H9 (cell line): ENCODE data around the gene MEIS3. TPM values are rescaled to one million over a fixed set of nuclear protein-coding genes. Genes with fewer than 3 reads are reported as not detected.

ENCODE experiments used
- DNase-seq: peaks from one replicate; pipeline ENCODE4 v3.0.0-alpha.2; 2017
- H2AFZ ChIP-seq: one replicate; pipeline ENCODE4 v1.6.1; 2013; ENCODE audit warnings: mild to moderate bottlenecking, low read length, control low read depth, moderate library complexity
- H2AK5ac ChIP-seq: 2 replicates; pipeline ENCODE4 v1.6.1; 2013; ENCODE audit warnings: low read length, control low read depth, mixed read lengths; ENCODE audit not compliant: insufficient read length
- H2BK120ac ChIP-seq: one replicate; pipeline ENCODE4 v1.6.1; 2013; ENCODE audit warnings: low read depth, mild to moderate bottlenecking, low read length, control low read depth, inconsistent platforms; ENCODE audit not compliant: poor library complexity, severe bottlenecking
- H2BK12ac ChIP-seq: 2 replicates; pipeline ENCODE4 v1.6.1; 2013; ENCODE audit warnings: low read length, control low read depth, mixed read lengths, low read depth; ENCODE audit not compliant: insufficient read length
- H2BK15ac ChIP-seq: 2 replicates; pipeline ENCODE4 v1.6.1; 2013; ENCODE audit warnings: low read depth, low read length, control low read depth
- H2BK20ac ChIP-seq: one replicate; pipeline ENCODE4 v1.6.1; 2013; ENCODE audit warnings: low read depth, mild to moderate bottlenecking, low read length, control low read depth, inconsistent platforms; ENCODE audit not compliant: poor library complexity, severe bottlenecking
- H2BK5ac ChIP-seq: 2 replicates; pipeline ENCODE4 v1.6.1; 2013; ENCODE audit warnings: low read length, control low read depth, mixed read lengths; ENCODE audit not compliant: insufficient read length
- H3K14ac ChIP-seq: 2 replicates; pipeline ENCODE4 v1.6.1; 2013; ENCODE audit warnings: low read length, control low read depth; ENCODE audit not compliant: insufficient read depth
- H3K18ac ChIP-seq: 2 replicates; pipeline ENCODE4 v1.6.1; 2013; ENCODE audit warnings: low read depth, mild to moderate bottlenecking, mixed read lengths, low read length, control low read depth; ENCODE audit not compliant: insufficient read length
- H3K23ac ChIP-seq: 2 replicates; pipeline ENCODE4 v1.6.1; 2013; ENCODE audit warnings: low read length, control low read depth, mixed read lengths, low read depth; ENCODE audit not compliant: insufficient read length
- H3K23me2 ChIP-seq: 2 replicates; pipeline ENCODE4 v1.6.1; 2013; ENCODE audit warnings: low read depth, mild to moderate bottlenecking, mixed read lengths, low read length, control low read depth; ENCODE audit not compliant: insufficient read length, poor library complexity, severe bottlenecking
- H3K27ac ChIP-seq: 2 replicates; pipeline ENCODE4 v1.5.1; 2013; ENCODE audit warnings: low read length, control low read depth, mixed read lengths, low read depth; ENCODE audit not compliant: insufficient read length
- H3K27me3 ChIP-seq: 2 replicates; pipeline ENCODE4 v1.6.1; 2013; ENCODE audit warnings: low read length, control low read depth, inconsistent platforms; ENCODE audit not compliant: insufficient read depth
- H3K4ac ChIP-seq: 2 replicates; pipeline ENCODE4 v1.6.1; 2013; ENCODE audit warnings: low read depth, mild to moderate bottlenecking, control low read depth, inconsistent platforms, low read length, moderate library complexity
- H3K4me1 ChIP-seq: 2 replicates; pipeline ENCODE4 v1.6.1; 2013; ENCODE audit warnings: low read length, control low read depth, inconsistent platforms; ENCODE audit not compliant: insufficient read depth
- H3K4me2 ChIP-seq: 2 replicates; pipeline ENCODE4 v1.6.1; 2013; ENCODE audit warnings: low read length, control low read depth, mixed read lengths; ENCODE audit not compliant: insufficient read length, insufficient read depth
- H3K56ac ChIP-seq: 2 replicates; pipeline ENCODE4 v1.6.1; 2013; ENCODE audit warnings: low read depth, mild to moderate bottlenecking, mixed read lengths, low read length, control low read depth; ENCODE audit not compliant: insufficient read length
- H3K79me1 ChIP-seq: 2 replicates; pipeline ENCODE4 v1.6.1; 2013; ENCODE audit warnings: low read depth, mild to moderate bottlenecking, moderate library complexity, low read length, control low read depth, inconsistent platforms; ENCODE audit not compliant: insufficient read depth, poor library complexity, severe bottlenecking
- H3K79me2 ChIP-seq: 2 replicates; pipeline ENCODE4 v1.6.1; 2013; ENCODE audit warnings: low read length, control low read depth, inconsistent platforms; ENCODE audit not compliant: insufficient read depth
- H3K9ac ChIP-seq: 2 replicates; pipeline ENCODE4 v1.6.1; 2013; ENCODE audit warnings: low read length, control low read depth, mixed read lengths; ENCODE audit not compliant: insufficient read length; ENCODE audit errors: extremely low read depth
- H3K9me3 ChIP-seq: one replicate; pipeline ENCODE4 v1.6.1; 2013; ENCODE audit warnings: low read depth, low read length, inconsistent platforms; ENCODE audit not compliant: control insufficient read depth
- H3T11ph ChIP-seq: one replicate; pipeline ENCODE4 v1.6.1; 2013; ENCODE audit warnings: mild to moderate bottlenecking, low read length, control low read depth, inconsistent platforms
- H4K20me1 ChIP-seq: one replicate; pipeline ENCODE4 v1.6.1; 2013; ENCODE audit not compliant: control insufficient read depth, insufficient read length, insufficient read depth
- H4K5ac ChIP-seq: 2 replicates; pipeline ENCODE4 v1.6.1; 2013; ENCODE audit warnings: low read depth, mild to moderate bottlenecking, mixed read lengths, low read length, control low read depth; ENCODE audit not compliant: insufficient read length
- H4K8ac ChIP-seq: replicated peaks from 2 replicates; pipeline ENCODE4 v1.6.1; 2013; ENCODE audit warnings: low read length, control low read depth, mixed read lengths, low read depth; ENCODE audit not compliant: insufficient read length
- H4K91ac ChIP-seq: 2 replicates; pipeline ENCODE4 v1.6.1; 2013; ENCODE audit warnings: low read depth, mild to moderate bottlenecking, moderate library complexity, mixed read lengths, low read length, control low read depth; ENCODE audit not compliant: insufficient read length
- H3K27ac Mint-ChIP-seq, 3 experiments: 2 replicates in 2 of 3; 3 replicates in 1 of 3; pipeline ENCODE4 v1.8.0; 2020 to 2021; ENCODE audit warnings: mixed read lengths in 3 of 3, mild to moderate bottlenecking in 1 of 3, moderate library complexity in 1 of 3
- H3K27me3 Mint-ChIP-seq: 2 replicates; pipeline ENCODE4 v1.8.0; 2021; ENCODE audit warnings: low read depth, mild to moderate bottlenecking, moderate library complexity, mixed read lengths
- H3K36me3 Mint-ChIP-seq, 3 experiments: 2 replicates in 2 of 3; 3 replicates in 1 of 3; pipeline ENCODE4 v1.8.0; 2020 to 2021; ENCODE audit warnings: low read depth in 3 of 3, mixed read lengths in 3 of 3; ENCODE audit not compliant: insufficient read depth in 1 of 3
- H3K4me1 Mint-ChIP-seq, 2 experiments: 2 replicates each; pipeline ENCODE4 v1.8.0; 2020; ENCODE audit warnings: mixed read lengths in 2 of 2
- H3K4me3 Mint-ChIP-seq, 2 experiments: 2 replicates in 1 of 2; 3 replicates in 1 of 2; pipeline ENCODE4 v1.8.0; 2020 to 2021; ENCODE audit warnings: mild to moderate bottlenecking in 2 of 2, mixed read lengths in 2 of 2, moderate library complexity in 1 of 2
- H3K9me3 Mint-ChIP-seq, 2 experiments: 2 replicates in 1 of 2; 3 replicates in 1 of 2; pipeline ENCODE4 v1.8.0; 2020; ENCODE audit warnings: mild to moderate bottlenecking in 2 of 2, mixed read lengths in 2 of 2, moderate library complexity in 1 of 2
- CTCF ChIP-seq: fragments of 200-600 bp; sonication (generic); conservative IDR thresholded peaks from 3 replicates; pipeline ENCODE4 v1.8.0; 2021; ENCODE audit warnings: antibody characterized with exemption, mild to moderate bottlenecking
- WGBS: extraction: QIAGEN DNeasy Blood & Tissue Kit; methylation state at CpG from one replicate; pipeline ENCODE4 v1.1.7; 2013; ENCODE audit warnings: missing lambda C conversion rate, low lambda C conversion rate, mixed read lengths; ENCODE audit not compliant: insufficient read length; ENCODE audit errors: extremely low coverage; 5-methylcytosine and 5-hydroxymethylcytosine counted together
- total RNA-seq: library from RNA; stranded (reverse); gene quantifications from 2 replicates; pipeline ENCODE4 v1.2.1, GENCODE V29; 2021

The MEIS3 gene
- total RNA-seq, 1 experiment from 2014 or later, result 44.0 TPM

GRCh38 chr19:47414469-47414868 lies 4.9 kb downstream of the MEIS3 start:
- Histone ChIP-seq H3K9ac (no peak overlapping the region), H3K79me2 (no peaks in the 10 kb centered on the region), H2AK5ac (no peak overlapping the region), H3K79me1 (no peaks in the 10 kb centered on the region), H3K9me3 (no peaks in the 10 kb centered on the region), H3K4me1 (peaks cover 5% of the 10 kb centered on the region; the same call in 1 of the 2 replicates), H3K4me2 (no peak overlapping the region), H2AFZ (no peak overlapping the region), H2BK12ac (no peak overlapping the region), H2BK20ac (no peak overlapping the region), H3K18ac (no peak overlapping the region), H3K4ac (no peak overlapping the region), H3K23me2 (peaks cover 10% of the 10 kb centered on the region), H3K27ac (no peak overlapping the region), H3K56ac (no peak overlapping the region), H3K14ac (no peak overlapping the region), H4K91ac (no peak overlapping the region), H3T11ph (no peak overlapping the region), H4K20me1 (no peaks in the 10 kb centered on the region), H2BK5ac (no peak overlapping the region), H2BK120ac (no peak overlapping the region), H3K27me3 (peaks cover 7% of the 10 kb centered on the region; the same call in 1 of the 2 replicates), H4K5ac (no peak overlapping the region), H2BK15ac (no peak overlapping the region), H4K8ac (no peak overlapping the region), H3K23ac (no peak overlapping the region)
- Mint-ChIP-seq H3K27me3 (peaks cover 23% of the 10 kb centered on the region), H3K4me1 (peaks cover 16 to 38% of the 10 kb centered on the region in 2 experiments), H3K36me3 (peaks cover 13 to 20% (median 15%) of the 10 kb centered on the region in 3 experiments), H3K4me3 (peak overlapping the region in 1 of 2 experiments; percentile 22; a peak in 1 of 5 replicates), H3K27ac (no peak overlapping the region; a peak in 1 of 7 replicates), H3K9me3 (no peaks in the 10 kb centered on the region)
- TF ChIP-seq CTCF, result peak; percentile 54
- DNase-seq, result no peak
- WGBS, result no CpG with 5 or more reads among the region's 21 CpGs
